Omental fat pad (tissue), 4 donors: ENCODE data around the gene LHPP. TPM values are rescaled to one million over a fixed set of nuclear protein-coding genes. Genes with fewer than 3 reads are reported as not detected.

Experiments used
- ATAC-seq: fragments of 150-250 bp; one replicate; pipeline ENCODE4 v1.9.1; 2016; ENCODE audit warnings: mild to moderate bottlenecking, moderate library complexity; ENCODE audit not compliant: low FRiP score
- DNase-seq: peaks from one replicate; pipeline ENCODE4 v3.0.0-alpha.2; 2019; ENCODE audit warnings: low spot score
- CTCF ChIP-seq, 3 donors: fragments of 450-650 bp; IDR thresholded peaks; one replicate each; pipeline ENCODE4 v1.5.1; 2016 to 2017; ENCODE audit warnings: antibody characterized with exemption in 3 of 3, mild to moderate bottlenecking in 3 of 3, moderate library complexity in 2 of 3
- total RNA-seq, 4 donors: library from RNA; depleted of rRNA; stranded (reverse); fragments of >200 nt; gene quantifications; one replicate each; pipeline ENCODE4 v1.1.0, GENCODE V29; 2016

Gene LHPP
- total RNA-seq, 4 donors from 2014 or later = 10.1 to 16.2 (median 13.7) TPM

- DNase-seq (no peak), ATAC-seq (no peak)
- TF ChIP-seq CTCF (IDR thresholded peaks at IDR 0.05) = no peak
Measured at GRCh38 chr10:124472071-124472470, 10.4 kb downstream of the LHPP start.

- DNase-seq (no peak), ATAC-seq (no peak)
- TF ChIP-seq CTCF (IDR thresholded peaks at IDR 0.05) = no peak
Measured at GRCh38 chr10:124473070-124473469, 11.4 kb downstream of the LHPP start.

DNA sequence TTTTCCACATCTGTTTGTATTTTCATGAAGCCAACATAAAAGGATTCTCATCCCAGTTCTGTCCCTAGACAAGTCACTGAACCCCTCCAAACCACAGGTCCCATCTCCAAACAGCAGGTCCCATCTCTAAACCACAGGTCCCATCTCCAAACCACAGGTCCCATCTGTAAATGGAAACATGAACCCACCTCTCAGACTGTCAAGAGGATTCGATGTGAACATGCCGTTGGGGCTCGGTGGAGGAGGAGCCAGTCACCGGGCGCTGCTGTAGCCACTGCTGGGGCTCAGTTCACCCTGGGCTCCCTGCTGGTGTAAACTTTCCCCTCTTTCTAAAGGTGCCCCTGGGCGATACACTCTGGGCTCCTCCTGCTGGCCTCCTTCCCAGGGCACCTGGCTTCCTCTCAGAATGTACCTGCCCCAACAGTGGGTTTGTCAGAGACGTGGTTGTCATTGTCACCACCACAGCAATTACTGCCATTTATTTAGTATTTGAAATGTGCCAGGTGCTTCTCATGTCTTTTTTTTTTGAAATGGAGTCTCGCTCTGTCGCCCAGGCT is 13.0 kb downstream of the LHPP start:
- DNase-seq (no peak), ATAC-seq (no peak)
- no peak for TF ChIP-seq CTCF (IDR thresholded peaks at IDR 0.05)

GRCh38 chr10:124476043-124476725 is 14.6 kb downstream of the LHPP start:
- ATAC-seq = no peak

GRCh38 chr10:124477614-124478363 is 16.2 kb downstream of the LHPP start:
- DNase-seq (no peak), ATAC-seq (no peak)
- no peak for TF ChIP-seq CTCF (IDR thresholded peaks at IDR 0.05)

More at GRCh38 chr10:124476043-124476725, 14.6 kb downstream of the LHPP start:
- no peak for TF ChIP-seq CTCF (IDR thresholded peaks at IDR 0.05)
- DNase-seq = no peak

DNA sequence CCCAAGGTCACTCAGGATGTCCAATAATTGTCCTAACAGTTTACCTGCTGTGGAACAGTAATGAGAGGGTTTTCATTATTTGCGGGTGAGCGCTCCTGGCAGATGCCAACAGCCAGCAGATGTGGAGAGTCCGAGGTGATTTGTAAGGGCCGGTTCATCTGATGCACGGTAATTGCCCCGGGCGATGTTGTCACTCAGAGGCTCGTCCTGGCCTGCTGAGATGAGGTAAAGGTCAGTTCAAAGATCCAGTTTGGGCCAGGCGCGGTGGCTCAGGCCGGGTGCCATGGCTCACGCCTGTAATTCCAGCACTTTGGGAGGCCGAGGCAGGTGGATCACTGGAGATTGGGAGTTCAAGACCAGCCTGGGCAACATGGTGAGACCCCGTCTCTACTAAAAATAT is 16.9 kb downstream of the LHPP start:
- no peak for ATAC-seq
- TF ChIP-seq CTCF (IDR thresholded peaks at IDR 0.05) = no peak

More for the DNA sequence above, 16.9 kb downstream of the LHPP start:
- no peak for DNase-seq
